DND-41 (cell line): ENCODE data around the gene SLC25A13.

Experiments used
- CTCF ChIP-seq: IDR thresholded peaks from 2 replicates; pipeline ENCODE4 v1.5.1; 2012; ENCODE audit warnings: borderline replicate concordance, low read length, moderate library complexity, mild to moderate bottlenecking; ENCODE audit not compliant: poor library complexity, severe bottlenecking; ENCODE audit errors: extremely low read depth
- EZH2 ChIP-seq: IDR thresholded peaks from 3 replicates; pipeline ENCODE4 v1.6.1; 2012; ENCODE audit warnings: borderline replicate concordance, low read depth, mild to moderate bottlenecking, moderate library complexity, low read length, inconsistent platforms; ENCODE audit not compliant: severe bottlenecking

DNA sequence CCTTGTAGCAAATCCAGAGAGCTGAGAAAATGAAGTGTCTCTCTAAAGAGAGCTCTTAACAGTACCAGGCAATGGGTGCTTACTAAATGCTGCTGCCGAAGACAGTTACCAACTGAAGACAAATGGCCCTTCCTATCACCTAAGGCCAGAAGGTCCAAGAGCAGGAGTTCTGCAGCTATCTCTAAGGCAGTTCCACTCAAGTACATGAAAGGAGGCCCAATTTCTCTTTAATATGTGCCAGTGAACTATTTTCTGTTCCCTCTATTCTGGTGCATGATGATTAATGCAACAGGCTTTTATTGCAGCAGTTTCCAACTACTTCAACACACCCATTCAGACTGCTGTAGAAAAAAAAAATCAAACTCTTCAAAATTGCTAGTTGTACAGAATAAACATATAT, 122.5 kb downstream of the SLC25A13 start:
- TF ChIP-seq CTCF (no peak), EZH2 (no peak)
